ENCODE results near the gene MYO16.
"Not testable (repeated sequence)": the region's sequence is repeated elsewhere in the genome, so short reads cannot be mapped to it uniquely, and the experiment has no call there.

Gene MYO16

DNA sequence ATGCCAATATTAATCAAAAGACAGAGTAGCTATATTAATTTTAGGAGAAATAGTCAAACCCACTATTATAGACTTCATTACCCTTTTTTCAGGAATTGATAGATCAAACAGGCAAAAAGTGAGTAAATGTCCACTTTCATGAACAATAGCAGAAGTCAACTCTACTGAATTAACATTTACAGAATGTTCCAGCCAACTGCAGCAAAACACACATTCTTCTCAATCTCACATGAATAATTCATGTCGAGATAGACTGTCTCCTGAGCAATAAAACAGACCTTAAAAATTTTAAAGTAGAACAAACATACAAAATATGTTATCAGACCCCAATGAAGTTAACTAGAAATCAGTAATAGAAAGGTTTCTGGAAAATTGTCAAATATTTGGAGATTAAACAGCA lies 118.4 kb downstream of the MYO16 start:
- DNase-seq = no peak

DNA sequence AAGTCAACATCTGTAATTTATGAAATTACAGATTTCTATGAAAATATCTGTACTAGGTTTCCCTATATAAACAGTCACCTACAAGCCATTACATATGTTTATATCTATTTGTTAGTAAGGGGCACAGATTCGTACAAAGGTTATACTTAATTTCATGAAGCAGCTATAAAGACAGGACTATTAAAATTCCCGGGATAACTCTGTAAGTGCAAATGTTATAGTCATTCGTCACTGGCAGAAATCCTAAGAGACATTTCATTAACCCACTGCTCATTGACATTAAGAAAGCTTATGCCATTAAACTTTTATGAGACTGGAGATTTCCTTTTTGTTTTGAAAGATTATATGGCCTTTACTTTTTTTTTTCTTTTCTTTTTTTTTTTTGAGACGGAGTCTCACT lies 122.9 kb downstream of the MYO16 start:
- no peak for DNase-seq

DNA sequence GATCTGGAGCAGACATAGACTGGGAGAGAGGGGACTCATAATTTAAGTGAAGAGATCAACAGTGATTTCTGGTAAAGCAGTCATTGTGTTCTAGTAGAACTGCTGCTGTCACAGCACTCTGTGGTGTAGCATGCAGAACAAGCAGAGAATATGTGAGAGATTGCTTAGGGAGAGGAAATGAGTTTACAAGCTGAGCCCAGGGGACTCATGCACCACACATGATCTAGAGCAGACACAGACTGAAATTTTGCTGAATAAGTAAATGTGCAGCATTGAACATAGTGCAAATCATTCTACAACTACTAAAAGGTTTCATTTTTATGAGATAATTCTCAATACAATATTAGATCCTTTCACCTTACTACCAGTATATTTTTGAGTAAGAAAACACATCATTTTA lies 125.7 kb downstream of the MYO16 start:
- no peak for DNase-seq

DNA sequence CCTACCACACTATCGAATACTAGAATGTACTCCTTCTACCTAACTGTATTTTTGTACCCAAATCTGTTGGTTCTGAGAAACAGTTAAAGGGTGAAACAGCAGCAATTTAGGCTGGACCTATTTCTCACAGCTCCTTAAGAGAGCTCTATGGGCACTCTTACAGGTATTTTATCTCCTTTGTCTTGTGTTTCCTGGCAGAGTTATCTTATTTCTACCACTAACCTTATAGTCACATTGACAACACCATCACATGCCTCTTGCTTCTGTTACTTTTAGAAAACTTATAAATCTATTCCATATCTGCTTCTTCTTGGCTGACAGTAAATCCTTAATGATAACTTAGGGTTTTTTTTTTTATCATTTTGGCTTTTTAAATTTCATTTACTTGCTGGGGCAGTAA lies 130.7 kb downstream of the MYO16 start:
- no peak for DNase-seq

DNA sequence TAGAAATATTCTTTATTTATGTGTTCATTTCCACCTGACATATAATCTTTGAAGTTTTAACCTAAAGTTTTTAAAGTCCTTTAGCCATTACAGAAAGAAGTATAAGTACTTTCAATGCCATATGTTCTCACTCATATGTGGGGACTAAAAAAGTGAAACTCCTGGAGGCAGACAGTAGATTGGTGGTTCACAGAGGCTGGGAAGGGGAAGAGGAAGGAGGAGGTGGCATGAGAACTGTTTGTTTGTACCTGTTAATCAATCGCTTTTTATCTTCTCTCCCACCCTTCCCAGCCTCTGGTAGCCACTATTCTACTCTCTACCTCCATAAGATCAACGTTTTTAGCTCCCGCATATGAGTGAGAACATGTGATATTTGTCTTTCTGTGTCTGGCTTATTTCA lies 131.1 kb downstream of the MYO16 start:
- DNase-seq = no peak

DNA sequence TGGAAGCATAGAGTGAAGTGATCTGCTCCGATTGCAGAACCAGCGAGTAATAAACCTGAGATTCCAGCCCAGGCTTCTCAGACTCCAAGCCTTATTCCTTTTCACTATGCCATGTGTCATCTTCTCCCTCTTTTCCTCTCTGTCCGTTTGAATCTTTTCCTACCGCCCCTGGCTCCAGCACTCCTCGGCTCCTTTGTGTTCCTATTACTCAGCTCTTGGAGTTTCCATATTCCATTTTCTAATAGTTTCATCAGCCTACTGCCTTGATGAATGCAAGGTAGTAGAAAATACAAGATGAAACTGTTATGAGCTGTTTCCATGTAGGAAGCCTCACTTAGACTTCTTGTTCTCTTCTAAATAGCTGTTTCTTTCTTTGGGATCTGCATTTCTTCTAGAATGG lies 138.6 kb downstream of the MYO16 start:
- DNase-seq = no peak

DNA sequence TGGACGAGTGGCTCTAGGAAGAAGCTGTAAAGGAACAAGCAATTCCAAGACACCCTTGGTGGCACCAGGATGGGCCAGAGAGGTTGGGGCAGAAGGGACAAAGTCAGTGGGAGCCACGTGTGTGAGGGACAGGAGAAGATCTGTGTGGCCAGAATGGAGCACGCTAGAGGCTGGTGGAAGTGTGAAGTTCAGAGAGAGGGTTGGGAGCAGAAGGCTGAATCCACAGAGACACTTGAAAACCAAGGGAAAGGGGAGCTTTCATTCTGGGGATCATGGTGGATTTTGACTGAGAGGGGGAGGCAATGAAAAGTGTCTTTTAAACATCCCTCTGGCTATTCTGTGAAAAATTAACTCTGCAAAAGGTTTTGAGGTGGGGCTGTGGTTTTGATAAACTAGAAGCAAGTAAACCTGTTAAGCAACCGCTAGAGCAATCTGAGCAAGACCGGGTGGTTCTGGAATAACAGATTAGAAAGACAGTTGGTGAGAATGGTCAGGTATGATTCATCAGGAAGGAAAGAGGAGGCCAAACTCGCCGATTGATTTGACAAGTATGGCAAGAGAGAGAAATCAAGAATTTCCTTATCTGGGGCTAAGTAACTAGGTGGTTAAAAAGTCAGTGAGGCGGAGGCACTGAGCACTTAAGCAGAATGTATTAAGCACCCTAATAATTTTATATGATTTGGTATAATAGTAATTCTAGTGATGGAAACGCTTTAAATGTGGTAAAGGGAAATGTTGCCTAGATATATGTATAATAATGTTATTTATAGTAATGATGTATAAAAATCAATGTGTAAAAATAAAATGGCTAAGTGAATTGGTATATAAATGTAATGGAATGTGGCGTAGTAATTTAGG lies 140.0 kb downstream of the MYO16 start:
- no peak for DNase-seq

DNA sequence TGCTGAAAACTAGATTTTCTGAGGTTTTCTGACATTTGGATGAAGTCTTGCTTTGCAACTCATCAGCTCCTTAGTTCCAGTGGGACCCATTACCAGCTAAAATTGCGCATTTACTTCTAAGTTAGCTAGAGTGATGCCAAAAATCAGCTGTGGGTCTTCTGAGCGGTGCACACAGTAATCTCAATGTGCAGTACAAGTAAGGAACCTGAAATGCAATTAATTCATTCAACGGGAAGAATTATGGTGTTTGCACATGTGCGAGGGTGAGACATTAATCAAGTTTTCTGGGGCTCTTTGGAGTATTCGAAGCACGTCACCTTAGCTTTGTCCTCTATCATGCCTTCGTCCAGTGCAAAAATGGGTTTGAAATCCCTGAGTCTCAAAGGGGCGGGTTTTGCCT lies 146.2 kb downstream of the MYO16 start:
- no peak for DNase-seq

DNA sequence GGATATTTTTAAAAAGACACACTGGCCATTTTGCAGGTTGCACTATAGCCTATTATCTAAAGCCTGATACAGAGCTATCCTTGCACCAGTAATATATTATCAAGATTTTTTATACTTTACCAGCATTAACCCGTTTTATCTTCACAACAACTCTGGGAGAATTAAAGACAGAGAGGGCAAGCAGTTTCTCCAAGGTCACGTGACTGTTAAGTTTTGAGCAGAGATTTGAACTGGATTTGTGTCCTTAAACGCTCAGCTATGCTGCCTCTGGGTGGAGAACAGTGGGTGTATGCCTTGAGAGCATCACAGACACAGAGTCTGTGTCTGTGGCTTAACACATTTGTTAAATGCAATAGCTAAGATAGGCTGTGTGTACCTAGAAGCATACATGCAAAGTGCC lies 147.2 kb downstream of the MYO16 start:
- DNase-seq = no peak

DNA sequence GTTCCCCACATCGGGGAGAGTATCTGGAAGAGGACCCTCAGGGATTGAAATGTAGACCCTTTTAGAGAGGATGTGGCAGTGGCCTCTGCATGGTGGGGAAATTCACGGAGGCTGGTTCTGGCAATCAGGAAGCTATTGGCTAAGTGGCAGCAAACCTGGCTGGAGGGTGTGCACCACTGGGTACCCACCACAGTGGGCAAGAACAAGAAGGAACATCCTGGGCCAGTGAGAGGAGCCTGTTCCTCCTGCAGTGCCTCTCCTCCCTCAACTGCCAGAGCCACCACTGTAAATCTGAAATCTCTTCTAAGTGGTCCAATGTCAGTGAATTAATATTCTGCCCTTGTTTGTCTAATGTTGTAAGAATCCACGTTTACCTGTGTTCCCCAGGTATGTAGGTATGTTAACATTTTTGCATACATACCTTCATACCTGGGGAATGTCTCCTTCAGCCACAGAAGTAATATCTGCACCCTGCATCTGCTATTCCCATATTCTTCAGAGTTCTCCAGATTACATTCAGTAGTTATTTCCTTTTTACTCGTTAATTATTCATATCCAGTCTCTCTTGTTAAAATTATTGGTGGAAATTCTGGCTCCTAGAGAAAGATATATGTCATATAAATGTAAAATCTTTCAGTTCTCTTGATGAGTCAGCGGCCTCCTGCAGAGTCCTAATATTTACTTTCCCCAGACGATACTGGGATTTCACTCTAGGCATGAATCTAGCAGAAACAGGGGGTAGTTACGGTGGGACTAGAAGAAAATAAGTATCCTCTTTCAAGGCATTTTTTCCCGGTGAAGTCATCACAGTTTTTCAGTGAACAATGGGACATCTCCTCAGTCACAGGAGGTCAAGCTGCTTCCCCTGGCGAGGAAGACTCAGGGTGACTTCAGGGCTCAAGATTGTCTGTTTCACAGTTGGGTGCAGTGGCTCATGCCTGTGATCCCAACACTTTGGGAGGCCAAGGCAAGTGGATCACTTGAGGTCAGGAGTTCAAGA lies 148.3 kb downstream of the MYO16 start:
- DNase-seq = no peak

DNA sequence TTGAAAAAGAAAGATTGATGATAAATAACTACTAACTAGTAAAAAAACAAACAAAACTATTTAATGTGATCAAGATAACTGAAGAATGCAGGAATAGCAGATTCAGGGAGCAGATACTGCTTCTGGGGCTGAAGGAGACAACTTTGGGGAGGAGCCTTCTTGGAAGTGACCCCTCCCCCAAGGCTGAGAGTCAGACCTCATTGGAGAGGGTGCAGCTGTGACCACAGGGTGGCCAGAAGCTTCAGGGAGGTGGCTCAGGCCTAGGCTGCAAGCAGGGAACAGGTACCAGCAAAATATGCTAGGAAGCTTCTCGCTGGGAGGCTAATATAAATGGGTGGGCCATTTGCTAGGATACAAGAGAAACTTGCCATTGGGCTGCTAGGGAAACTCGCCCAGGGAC lies 149.9 kb downstream of the MYO16 start:
- no peak for DNase-seq

DNA sequence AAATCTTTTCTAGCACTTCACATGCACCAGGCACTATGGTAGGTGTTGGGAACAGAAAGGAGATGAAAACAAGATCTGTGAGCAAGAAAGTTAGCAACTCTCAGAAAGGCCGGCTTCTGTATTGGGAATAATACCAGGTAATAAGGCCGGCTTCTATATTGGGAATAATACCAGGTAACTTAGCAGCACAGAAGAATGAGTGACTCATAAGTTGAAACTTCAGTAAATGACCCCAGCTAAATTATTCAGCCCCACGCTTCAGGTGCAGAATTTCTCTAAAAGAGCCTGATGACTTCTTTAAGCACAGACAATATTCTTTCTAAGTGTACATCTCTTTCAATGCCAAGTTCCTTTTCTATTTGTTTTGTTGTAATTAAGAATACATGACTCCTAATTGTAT lies 151.3 kb downstream of the MYO16 start:
- DNase-seq = no peak

DNA sequence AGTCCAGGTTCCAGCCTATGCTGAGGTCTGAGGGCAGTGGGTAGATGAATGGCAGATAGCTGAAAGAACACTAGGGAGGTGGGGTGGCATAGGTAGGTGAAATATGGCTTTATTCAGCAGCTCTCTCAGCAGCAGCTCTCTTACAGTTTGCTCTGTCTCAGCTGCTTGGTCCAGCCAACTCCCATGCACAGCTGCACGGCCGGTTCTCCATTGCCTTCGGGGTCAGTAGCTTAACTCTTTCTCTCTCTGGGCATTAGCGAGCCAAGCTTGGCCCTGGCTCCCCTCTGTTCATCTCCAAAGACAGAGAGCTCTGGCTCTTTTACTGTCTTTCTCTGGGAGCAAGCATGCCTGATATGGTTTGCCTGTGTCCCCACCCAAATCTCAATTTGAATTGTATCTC lies 151.9 kb downstream of the MYO16 start:
- DNase-seq = no peak

DNA sequence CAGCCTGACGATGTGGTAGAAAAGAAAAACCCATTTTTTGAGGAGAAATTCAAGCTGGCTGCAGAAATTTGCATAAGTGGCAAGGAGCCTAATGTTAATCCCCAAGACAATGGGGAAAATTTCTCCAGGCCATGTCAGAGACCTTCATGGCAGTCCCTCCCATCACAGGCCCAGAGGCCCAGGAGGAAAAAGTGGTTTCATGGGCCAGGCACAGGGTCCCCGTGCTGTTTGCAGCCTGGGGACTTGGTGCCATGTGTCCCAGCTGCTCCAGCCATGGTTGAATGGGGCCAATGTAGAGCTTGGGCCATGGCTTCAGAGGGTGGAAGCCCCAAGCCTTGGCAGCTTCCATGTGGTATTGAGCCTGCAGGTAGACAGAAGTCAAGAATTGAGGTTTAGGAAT lies 153.1 kb downstream of the MYO16 start:
- DNase-seq = not testable (repeated sequence)

DNA sequence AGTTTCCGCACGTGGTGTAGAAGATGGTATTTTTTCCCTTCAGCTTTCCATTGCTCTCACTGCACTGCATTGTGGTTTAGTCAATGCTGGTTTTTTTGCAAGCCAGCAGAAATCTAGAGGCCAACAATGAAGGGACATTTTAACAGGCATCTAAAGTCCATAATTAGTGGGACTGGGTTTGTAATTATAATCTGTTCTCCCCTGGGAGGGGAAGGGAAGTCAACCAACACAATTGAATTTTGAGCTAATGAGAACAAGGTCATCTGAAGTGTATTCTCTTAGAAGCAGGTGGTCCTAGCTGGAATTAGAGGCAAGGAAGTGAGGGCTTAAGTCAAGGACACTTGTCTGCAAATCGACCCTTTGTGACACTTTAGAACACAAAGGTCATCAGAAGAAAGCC lies 156.4 kb downstream of the MYO16 start:
- DNase-seq = no peak

DNA sequence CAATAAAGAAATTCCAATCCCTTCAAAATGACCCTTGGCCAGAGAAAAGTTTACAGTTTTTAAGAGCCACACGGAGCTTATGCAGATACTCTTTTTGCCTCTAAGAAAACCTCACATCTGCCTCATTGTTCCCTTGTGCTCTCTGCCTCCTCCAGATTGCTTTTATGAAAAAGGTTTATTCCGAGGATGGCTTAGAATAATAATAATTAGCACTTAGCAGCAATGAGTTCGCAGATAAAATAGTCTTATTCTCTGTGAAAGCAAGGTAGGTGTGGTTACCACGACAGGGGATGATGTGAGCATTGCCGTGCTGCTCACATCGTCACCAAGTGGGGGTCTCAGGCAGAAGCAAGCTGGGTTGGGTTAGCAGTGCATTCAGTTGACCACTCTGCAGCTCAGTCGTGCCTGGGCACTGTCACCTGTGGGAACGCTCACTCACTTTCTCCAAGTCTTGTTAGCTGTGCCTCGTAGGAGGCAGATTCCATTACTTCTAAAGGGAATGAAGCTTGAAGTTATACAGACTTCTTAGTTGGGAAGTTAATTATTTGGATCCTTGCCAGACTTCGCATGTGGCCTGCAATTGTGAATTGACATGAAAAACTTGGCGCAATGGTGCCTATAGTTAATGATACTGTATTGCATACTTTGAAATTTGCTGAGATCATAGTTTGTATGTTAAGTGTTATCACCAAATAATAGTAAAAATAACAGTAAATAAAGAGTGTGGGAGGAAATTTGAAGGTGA lies 157.2 kb downstream of the MYO16 start:
- no peak for DNase-seq

DNA sequence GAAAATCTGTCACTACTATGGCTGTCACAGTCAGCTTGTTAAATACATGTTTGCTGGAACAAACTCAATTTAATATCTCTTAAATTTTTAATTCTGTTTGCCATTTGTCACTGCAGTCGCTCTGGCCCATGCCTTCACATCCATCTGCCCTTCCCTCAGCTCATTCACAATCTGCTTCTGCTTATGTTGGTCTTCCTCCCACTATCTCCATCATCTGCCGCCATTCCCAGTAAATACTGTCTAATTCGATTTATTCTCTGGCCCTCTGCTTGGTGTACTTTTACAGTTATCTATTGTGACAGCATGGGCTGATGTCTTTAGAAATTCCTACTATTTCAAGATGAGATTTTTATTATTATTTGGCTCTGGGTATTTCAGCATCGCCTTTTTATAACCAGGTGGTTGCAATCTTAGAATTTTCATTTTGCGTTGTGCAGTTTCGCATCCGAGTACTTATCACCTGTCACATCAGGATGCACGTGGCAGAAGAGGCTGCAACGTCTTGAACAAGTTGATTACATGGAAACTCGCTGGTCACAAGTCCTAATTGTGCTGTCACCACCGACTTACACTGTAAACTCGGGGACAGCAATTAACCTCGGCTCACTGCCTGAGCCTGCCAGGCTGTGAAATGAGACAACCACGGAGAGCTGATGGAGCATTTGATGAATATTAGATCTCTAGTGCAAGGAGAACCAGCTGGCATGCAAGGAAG lies 158.4 kb downstream of the MYO16 start:
- no peak for DNase-seq

DNA sequence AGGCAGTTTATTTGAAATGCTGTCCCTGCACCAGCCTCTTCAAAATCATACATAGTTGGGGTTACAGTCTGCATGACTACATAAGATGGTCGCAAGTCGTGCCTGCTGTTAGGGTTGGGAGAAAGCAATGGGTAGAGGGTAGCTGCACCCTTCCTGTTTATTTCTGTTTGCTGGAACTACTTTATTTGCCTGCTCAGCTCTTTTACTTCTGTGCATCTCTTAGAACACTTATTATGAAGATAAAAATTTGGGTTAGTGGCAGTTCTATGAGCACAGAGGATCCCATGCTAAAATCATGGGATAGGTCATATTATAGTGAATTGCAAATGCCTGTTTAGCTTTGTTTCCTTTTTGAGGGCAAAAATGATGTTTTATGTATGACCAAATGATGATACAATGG lies 160.1 kb downstream of the MYO16 start:
- DNase-seq = no peak

DNA sequence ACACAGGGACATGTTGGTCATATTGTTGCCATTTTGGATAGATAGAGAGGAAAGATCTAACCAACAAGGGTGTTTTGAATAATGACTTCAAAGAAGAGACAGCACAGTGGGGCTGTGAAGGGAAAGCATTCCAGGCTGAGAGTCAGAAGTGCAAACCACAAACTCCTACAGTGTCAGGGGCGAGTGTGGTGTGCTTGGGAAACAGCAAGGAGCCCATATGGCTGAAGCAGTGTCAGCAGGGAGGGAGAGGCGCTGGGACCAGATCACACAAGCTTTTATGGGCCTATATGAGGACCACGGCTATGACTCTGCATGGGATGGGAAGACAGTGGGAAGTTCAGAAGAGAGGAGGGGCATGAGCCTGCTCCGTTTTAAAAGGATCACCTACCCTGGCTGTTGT lies 166.4 kb downstream of the MYO16 start:
- no peak for DNase-seq

DNA sequence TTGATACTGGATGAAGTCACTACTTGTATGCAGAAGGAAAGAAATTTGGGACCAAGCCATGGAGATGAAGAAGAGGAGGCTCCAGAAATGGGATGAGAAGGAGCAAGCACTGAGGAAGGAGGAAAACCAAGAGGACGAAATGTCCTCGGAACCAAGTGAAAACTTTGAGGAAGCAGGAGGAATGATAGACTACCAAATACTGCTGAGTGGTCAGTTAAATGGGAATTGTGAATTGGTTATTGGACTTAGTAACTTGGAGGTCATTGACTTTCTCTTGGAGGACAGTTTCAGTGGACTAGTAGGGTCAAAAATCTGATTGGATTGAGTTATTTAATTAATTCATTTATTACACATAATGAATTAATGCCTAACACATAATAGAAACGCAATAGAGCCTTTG lies 167.9 kb downstream of the MYO16 start:
- DNase-seq = no peak

DNA sequence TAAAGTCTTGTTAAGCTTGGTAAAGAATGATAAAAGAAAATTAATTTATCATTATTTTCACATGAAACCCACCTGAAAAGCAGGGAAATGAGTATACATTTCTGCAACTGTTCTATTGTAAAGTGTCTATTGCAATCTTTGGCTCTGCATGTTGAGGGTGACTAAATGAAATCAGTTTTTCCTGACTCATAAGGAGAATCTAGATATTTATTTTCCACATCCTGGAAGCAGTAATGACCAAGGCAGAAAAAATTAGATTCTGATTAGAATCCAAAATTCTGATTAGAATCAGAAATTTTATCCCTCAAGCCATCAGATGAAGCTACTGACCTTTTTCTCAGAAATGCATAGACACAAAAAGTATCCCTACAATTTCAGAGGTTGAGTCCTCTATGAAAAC lies 178.4 kb downstream of the MYO16 start:
- no peak for DNase-seq

DNA sequence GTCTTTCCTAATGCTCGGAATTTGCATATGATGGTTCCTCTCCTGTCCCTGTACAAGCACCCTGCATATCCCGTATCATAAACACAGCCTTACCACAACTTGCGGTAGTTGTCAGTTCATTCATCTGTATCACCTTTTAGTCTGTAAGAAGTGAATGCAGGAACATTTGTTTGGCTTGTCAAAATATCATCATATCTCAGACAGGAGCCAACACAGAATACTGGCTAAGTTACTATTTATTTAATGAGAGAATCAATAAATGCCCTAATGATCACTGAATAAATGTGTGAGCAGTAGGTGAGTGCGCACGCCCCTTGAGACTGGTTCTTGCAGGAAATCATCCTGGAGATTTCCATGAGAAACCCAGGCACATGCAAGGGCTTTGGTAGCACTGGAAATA lies 182.8 kb downstream of the MYO16 start:
- DNase-seq = no peak

DNA sequence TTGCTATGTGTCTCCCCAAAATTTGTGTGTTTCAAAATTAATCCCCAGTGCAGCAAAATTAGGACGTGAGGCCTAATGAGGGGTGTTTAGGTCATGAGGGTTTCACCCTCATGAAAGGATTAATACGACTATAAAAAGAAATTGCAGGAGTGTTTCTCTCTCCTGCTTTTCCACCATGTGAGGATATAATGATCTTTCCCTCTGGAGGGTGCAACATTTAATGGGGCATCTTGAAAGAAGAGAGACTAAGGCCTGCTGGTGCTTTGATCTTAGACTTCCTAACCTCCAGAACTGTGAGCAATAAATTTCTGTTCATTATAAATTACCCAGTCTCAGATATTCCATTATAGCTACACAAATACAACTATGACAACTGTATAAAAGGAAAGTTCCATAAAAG lies 183.2 kb downstream of the MYO16 start:
- DNase-seq = no peak
